ENCODE data around the gene IER3IP1.

DNA sequence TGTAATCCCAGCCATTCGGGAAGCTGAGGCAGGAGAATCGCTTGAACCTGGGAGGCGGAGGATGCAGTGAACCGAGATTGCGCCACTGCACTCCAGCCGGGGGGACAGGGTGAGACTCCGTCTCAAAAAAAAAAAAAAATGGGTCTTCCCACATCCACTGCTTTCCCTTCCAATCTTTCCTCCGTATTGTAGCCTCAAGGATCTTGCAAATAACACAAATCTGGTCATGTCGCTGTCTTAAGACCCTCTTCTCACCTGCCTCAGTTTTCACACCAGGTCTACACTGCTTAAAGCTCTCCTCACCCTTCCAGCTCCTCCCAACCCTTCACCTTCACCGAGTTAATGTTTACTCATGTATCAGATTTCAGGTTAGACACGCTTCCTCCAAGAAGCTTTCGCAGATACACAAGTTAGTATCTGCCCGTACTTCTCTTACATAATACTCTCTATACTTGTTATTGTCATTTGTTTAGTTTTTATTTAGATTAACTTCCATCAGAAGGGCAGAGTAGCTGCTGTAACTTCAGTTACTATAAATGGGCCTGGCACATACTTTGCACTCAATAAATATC, 1.5 kb downstream of the IER3IP1 start:
- TF ChIP-seq, protein P1, sequence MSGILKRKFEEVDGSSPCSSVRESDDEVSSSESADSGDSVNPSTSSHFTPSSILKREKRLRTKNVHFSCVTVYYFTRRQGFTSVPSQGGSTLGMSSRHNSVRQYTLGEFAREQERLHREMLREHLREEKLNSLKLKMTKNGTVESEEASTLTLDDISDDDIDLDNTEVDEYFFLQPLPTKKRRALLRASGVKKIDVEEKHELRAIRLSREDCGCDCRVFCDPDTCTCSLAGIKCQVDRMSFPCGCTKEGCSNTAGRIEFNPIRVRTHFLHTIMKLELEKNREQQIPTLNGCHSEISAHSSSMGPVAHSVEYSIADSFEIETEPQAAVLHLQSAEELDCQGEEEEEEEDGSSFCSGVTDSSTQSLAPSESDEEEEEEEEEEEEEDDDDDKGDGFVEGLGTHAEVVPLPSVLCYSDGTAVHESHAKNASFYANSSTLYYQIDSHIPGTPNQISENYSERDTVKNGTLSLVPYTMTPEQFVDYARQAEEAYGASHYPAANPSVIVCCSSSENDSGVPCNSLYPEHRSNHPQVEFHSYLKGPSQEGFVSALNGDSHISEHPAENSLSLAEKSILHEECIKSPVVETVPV (CRISPR knock-in tag; IDR thresholded peaks at IDR 0.05), result no peak
- TF ChIP-seq, protein P2, sequence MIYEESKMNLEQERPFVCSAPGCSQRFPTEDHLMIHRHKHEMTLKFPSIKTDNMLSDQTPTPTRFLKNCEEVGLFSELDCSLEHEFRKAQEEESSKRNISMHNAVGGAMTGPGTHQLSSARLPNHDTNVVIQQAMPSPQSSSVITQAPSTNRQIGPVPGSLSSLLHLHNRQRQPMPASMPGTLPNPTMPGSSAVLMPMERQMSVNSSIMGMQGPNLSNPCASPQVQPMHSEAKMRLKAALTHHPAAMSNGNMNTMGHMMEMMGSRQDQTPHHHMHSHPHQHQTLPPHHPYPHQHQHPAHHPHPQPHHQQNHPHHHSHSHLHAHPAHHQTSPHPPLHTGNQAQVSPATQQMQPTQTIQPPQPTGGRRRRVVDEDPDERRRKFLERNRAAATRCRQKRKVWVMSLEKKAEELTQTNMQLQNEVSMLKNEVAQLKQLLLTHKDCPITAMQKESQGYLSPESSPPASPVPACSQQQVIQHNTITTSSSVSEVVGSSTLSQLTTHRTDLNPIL (CRISPR knock-in tag; IDR thresholded peaks at IDR 0.05; ENCODE audit: low read depth), result no peak
- no peak for TF ChIP-seq ZNF565 (CRISPR knock-in tag; conservative IDR thresholded peaks at IDR 0.05; ENCODE audit: low read depth)
- TF ChIP-seq ARNTL (CRISPR knock-in tag; IDR thresholded peaks at IDR 0.05; ENCODE audit: borderline replicate concordance, low read depth), result no peak
- TF ChIP-seq TCF4 (CRISPR knock-in tag; IDR thresholded peaks at IDR 0.05; ENCODE audit: borderline replicate concordance), result no peak
- TF ChIP-seq SNAI2 (CRISPR knock-in tag; IDR thresholded peaks at IDR 0.05), result no peak
- TF ChIP-seq RARB (CRISPR knock-in tag; IDR thresholded peaks at IDR 0.05), result no peak
- TF ChIP-seq OSR1 (CRISPR knock-in tag; IDR thresholded peaks at IDR 0.05), result no peak
